NCI-H345 treated with DMSO at 0.1 percent for 48 hours (cell line): ENCODE results near the gene CNN2.

Source experiments
- DNase-seq: peaks from one replicate; lab custom pipeline; 2025; ENCODE audit not compliant: unreplicated experiment; lab: John Stamatoyannopoulos, UW

The CNN2 gene

DNA sequence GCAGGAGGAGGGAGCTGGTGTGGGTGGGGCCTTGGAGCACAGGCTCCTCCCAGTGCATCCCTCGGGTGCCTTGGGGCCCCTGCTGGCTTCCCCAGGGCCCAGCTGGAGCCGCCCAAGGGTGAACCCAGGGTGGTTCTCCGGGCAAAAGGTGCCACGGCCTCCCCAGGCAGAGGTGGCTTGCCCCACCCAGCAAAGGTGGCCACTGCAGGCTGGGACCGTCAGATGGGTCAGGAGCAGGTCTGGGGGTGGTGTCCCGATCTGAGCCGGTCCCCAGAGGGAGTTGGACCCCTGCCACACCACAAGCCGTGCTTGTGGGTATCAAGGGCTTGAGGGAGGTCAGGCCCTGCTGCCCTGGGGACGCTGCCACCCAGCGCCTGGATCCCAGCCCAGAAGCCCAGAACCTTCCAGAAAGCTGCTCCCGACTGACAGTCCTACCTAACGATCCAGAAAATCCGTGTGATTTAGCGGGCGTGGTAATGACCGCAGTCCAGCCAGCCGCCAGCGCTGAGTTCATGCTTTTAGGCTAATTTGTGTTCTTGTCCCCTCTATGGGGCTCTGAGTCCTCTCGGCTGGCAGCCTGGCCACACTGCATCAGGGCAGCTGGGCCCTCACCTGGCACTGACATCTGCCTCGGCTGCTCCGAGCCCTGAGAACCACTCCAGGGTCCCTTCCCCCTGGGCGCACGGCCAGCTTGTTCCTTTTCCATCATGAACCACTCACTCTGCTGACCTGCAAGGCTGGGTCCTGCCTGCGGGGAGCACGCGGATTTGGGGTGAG is 31.2 kb upstream of the CNN2 start:
- DNase-seq, result no peak

DNA sequence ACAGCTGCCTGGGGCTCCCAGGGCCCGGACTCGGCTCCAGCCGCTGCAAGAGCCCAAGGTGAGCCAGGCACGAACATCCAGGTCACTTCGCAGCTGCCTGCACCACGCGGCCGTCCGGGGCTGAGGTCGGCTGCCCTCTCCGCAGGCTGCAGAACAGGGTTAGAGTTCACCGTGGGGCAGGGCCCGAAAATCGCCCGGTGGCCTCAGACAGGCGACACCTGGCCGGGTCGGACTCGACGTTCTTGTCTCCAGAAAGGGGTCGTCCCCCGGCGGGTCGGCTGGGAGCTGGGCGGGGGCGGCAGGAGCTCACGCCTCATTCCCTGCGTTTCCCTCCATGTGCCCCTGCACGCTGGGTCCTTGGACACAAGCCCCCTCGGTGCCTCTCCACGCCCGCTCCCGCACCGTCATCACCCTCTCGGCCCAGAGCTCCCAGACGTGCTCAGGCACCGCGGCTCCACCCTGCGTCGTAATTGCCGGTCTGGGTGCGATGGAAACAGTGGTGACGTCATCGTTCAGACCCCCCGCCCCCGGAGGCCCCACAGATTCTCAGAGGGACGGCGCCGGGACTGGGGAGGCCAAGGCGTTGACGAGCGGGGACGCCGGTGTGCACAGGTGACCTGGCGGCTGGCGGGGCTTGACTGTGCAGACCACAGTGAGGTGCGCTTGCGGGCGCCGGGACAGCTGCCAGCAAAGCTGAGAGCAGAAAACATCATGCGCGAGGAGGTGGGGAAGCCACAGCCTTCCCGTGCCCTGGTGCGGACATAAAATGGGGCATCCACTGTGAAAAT is 30.2 kb upstream of the CNN2 start:
- no peak for DNase-seq

DNA sequence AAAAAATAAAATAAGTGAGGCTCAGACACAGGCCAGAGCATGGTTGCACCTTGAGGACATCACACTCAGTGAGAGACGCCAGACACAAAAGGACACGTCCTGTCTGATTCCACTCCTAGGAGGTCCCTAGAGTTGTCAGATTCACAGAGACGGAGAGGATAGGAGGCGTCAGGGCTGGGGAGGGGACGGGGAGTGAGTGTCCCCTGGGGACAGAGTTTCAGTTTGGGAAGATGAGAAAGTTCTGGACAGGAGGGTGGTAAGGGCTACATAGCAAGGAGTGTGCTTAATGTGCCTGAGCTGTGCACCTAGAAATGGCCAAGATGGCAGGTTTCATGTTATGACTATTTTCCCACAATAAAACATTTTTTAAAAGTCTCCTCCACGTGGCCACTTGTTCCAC is 28.3 kb upstream of the CNN2 start:
- DNase-seq, result no peak

DNA sequence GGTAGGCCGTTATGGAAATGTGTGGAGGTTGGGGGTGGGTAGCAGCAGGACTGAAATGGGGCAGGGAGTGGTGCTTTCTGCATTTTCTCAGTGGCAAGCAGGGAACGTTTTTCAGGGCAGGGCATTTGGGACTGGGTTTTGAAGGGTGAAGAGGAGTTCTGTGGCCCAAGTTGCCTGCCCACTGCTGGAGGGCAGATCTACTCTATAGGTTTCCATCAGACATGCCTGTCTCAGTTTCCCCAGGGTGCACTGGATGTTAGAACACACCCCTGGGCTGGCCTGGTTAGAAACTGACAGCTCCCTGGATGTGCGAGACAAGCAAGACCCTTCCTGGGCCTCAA is 27.1 kb upstream of the CNN2 start:
- DNase-seq, result no peak

DNA sequence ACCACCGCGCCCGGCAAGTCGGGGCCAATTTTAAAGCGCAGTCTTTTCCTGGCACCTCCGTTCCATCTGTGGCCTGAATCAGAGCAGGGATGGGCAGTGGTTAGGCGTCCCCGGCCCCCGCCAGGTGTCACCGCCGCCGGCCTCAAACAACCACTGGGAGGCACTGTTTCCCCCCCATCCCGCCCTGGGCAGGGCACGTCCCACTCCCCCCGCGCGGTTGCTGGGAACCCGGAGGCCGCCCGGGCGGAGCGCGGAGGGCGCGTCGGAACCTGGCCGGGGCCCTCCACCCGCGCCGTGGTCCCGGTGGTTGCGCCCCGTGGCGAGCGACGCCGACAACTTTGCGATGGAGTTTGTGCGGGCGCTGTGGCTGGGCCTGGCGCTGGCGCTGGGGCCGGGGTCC is 26.3 kb upstream of the CNN2 start, which contains the start of gene GRIN3B:
Gene GRIN3B (plus strand): TSS at position 325 of the 400 bp plus-strand sequence. CDS start 19 bp downstream, at position 344.
- DNase-seq, result no peak

DNA sequence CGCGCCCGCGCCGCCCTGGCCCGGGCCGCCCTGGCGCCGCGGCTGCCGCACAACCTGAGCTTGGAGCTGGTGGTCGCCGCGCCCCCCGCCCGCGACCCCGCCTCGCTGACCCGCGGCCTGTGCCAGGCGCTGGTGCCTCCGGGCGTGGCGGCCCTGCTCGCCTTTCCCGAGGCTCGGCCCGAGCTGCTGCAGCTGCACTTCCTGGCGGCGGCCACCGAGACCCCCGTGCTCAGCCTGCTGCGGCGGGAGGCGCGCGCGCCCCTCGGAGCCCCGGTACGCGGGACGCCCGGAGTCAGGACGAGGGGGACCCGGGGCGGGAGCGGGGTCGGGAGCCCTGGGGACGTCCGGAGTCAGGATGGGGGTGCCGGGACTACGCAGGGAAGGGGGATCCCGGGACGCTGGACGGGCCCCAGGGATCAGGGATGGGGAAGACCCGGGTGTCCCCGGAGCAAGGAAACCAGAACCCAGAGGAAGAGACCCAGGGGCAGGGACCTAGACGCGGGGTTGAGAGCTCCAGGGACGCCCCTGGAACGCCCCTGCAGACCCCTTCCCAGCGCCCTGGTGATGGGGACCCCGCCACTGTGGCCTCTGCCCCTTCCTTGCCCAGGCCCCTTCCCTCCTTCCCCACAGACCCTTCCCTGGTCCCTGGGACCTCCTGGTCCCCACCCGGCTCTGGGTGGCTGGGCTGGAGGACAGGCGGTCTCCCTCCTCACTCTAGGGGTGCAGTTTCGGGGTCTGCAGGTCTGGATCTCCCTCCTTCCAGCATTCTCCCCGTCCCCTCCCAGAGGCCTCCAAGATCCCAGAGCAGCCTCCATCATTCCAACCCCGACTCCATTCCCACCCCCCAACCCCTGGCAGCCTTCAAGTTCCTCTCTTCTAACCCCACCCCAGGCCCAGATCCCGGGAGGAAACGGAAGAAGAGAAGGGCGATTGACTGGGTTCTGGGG is 25.5 kb upstream of the CNN2 start:
- DNase-seq, result no peak

DNA sequence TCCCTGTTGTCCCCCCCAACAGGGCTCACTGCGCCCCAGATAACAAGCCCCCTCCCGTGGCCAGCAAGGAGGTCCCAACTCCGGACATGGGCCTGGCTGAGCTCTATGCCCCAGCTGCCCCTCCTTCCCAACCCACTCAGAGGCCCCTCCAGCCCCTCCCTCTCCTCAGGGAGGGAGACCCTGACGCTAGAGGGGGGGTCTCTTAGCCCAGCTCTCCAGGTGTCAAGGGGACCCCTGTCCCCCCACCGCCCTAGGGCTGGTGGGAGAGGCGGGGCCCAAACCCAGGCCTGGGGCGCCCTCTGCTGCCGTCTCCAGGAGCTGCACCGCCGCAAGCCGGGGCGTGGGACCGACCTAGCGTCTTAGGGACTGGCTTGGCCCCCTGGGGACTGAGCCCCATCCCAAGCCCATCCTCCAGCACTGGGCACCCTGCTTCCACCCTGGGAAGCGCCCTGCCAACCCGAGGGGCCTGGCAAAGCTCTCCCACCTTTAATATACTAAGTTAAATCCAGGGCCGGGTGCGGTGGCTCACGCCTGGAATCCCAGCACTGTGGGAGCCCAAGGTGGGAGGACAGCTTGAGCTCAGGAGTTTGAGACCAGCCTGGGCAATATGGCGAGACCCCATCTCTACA is 24.8 kb upstream of the CNN2 start:
- DNase-seq, result no peak

DNA sequence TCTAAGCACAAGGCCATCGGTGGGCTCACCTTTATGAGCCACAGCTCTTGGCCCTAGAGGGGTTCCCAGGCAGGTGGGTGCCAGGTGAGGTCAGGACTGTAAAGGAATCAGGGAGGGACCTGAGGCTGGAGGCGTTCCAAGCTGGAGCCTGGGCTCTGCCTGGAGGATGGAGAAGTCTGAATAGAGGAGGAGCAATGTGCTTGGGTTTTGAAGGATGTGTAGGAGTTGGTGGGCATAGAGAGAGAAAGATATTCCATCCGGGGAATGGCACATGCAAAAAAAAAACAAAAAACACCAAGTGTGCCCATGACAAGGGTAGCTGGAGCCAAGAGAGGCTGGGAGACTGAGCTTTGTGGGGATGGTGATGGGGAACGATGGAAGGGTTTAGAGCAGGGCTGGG is 23.8 kb upstream of the CNN2 start:
- no peak for DNase-seq

DNA sequence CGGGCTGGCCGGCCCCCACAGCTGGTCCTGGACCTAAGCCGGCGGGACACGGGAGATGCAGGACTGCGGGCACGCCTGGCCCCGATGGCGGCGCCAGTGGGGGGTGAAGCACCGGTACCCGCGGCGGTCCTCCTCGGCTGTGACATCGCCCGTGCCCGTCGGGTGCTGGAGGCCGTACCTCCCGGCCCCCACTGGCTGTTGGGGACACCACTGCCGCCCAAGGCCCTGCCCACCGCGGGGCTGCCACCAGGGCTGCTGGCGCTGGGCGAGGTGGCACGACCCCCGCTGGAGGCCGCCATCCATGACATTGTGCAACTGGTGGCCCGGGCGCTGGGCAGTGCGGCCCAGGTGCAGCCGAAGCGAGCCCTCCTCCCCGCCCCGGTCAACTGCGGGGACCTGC is 23.1 kb upstream of the CNN2 start:
- no peak for DNase-seq

DNA sequence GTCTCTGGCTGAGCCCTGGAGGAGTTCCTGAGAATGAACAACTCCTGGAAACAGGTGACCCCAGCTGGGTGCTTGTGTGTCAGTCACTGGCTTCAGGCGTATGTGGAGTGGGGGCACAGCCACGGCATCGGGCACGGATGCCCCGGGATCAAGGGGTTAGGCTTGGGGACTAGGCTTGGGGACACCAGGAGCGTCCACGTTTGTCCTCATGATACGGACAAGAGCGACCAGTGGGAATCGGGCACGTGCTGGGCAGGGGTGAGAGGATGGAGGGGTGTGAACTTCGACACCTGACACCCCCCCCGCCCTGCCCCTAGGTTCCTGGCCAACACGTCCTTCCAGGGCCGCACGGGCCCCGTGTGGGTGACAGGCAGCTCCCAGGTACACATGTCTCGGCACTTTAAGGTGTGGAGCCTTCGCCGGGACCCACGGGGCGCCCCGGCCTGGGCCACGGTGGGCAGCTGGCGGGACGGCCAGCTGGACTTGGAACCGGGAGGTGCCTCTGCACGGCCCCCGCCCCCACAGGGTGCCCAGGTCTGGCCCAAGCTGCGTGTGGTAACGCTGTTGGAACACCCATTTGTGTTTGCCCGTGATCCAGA is 22.1 kb upstream of the CNN2 start:
- no peak for DNase-seq

DNA sequence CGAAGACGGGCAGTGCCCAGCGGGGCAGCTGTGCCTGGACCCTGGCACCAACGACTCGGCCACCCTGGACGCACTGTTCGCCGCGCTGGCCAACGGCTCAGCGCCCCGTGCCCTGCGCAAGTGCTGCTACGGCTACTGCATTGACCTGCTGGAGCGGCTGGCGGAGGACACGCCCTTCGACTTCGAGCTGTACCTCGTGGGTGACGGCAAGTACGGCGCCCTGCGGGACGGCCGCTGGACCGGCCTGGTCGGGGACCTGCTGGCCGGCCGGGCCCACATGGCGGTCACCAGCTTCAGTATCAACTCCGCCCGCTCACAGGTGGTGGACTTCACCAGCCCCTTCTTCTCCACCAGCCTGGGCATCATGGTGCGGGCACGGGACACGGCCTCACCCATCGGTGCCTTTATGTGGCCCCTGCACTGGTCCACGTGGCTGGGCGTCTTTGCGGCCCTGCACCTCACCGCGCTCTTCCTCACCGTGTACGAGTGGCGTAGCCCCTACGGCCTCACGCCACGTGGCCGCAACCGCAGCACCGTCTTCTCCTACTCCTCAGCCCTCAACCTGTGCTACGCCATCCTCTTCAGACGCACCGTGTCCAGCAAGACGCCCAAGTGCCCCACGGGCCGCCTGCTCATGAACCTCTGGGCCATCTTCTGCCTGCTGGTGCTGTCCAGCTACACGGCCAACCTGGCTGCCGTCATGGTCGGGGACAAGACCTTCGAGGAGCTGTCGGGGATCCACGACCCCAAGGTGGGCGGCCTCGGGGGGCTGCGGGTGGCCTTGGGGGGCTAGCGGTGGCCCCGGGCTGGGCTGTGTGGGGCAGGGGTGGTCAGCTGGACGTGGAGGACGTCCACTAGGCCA is 21.4 kb upstream of the CNN2 start:
- DNase-seq, result no peak

DNA sequence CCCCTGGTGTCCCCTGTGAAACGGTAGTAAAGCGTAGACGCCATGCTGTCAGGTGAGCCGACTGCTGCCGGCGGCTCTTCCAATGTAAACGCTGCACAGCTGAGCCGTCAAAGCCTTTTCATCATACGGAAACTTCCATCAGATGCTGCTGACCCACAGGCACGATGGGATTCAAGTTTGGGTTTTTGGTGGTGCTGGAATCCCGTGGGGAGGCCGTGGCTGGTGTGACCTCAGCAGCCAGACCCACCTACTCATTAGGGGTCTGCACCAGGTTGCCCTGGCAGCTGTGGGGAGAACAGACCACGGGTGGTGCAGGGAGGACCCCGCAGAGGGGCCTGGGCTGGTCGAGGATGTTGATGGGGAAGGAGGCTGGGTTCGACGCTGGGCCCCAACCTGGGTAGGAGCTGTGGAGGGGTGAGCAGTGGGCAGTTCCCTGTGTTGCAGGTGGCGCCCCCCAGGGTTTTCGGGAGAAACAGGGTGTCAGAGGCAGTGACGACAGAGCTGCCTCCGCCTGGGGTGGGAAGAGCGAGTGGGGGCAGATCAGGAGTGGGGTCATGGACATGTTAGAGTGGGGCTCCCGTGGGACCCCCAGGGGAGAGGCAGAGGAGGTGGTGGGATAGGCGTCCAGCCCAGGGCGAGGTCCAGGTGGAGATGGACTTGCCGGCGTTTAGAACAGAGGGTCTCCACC is 19.6 kb upstream of the CNN2 start:
- DNase-seq, result no peak

DNA sequence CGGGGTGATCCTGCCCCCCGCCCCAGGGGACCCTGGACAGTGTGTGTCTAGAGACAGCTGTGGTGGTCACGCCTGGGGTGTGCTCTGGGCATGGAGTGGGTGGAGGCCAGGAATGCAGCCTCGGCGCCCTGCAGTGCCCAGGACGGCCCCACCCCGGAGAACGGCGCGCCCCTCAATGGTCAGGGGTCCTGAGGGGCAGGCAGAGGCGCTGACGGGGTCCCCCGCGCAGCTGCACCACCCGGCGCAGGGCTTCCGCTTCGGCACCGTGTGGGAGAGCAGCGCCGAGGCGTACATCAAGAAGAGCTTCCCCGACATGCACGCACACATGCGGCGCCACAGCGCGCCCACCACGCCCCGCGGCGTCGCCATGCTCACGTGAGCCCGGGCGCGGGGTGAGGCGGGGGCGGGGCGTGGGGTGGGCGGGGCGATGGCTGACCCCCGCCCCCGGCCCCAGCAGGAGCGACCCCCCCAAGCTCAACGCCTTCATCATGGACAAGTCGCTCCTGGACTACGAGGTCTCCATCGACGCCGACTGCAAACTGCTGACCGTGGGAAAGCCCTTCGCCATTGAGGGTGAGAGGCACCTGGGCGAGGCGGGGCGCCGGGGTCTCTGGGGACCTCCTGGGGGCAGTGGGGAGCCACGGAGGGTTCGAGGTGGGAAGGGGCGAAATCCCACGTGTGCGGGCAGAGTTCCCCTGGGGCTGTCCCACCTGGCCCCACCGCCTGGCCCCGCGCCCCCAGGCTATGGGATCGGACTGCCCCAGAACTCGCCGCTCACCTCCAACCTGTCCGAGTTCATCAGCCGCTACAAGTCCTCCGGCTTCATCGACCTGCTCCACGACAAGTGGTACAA is 18.8 kb upstream of the CNN2 start:
- no peak for DNase-seq

DNA sequence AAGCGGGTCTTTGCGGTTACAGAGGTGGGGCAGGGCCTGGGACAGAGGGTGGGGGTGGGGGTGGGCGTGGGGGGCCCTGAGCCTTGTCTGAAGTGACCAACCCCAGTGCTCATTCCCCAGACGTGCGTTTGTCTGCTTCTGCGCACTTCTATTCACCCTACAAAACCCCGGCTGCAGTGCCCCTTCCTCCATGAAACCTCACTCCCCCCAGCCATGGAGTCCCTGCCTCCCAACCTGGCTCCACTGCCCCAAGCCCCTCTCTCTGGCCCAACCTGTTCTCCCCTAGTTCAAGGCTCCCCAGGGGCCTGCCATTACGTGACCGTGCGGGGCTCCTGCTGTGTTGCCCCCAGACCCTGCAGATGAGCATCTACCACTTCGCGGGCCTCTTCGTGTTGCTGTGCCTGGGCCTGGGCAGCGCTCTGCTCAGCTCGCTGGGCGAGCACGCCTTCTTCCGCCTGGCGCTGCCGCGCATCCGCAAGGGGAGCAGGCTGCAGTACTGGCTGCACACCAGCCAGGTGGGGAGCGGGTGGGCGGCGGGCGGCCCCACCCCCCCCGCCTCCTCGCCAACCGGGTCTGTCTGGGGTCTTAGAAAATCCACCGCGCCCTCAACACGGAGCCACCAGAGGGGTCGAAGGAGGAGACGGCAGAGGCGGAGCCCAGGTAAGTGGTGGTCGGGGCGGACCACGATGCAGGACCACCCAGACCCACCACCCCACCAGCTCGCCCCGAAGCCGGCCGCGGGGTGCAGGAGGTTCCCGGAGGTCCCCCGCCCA is 18.0 kb upstream of the CNN2 start:
- DNase-seq, result no peak

DNA sequence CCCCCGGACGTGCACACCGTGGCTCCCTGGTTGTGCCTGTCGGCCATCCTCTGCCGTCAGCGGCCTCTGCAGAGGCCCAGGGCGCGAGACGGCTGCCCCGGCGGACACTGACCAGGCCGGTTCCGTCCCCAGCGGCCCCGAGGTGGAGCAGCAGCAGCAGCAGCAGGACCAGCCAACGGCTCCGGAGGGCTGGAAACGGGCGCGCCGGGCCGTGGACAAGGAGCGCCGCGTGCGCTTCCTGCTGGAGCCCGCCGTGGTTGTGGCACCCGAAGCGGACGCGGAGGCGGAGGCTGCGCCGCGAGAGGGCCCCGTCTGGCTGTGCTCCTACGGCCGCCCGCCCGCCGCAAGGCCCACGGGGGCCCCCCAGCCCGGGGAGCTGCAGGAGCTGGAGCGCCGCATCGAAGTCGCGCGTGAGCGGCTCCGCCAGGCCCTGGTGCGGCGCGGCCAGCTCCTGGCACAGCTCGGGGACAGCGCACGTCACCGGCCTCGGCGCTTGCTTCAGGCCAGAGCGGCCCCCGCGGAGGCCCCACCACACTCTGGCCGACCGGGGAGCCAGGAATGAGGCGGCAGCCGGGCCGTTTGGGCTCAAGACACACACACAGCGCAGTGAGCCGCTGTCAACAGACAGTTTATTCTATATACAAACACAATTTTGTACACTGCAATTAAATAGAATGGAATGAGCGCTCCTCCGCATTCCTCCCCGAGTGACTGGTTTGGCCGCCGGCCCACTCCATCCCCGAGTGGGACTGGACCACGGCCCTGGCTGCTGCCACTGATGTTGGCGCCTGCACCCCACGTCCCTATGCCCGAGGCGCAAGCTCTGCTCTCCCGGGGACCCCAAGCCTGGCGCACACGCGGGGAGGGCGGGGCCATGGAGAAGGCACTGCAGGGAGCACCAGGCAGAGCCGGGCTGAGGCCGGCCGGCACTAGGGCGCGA is 17.1 kb upstream of the CNN2 start:
- no peak for DNase-seq

DNA sequence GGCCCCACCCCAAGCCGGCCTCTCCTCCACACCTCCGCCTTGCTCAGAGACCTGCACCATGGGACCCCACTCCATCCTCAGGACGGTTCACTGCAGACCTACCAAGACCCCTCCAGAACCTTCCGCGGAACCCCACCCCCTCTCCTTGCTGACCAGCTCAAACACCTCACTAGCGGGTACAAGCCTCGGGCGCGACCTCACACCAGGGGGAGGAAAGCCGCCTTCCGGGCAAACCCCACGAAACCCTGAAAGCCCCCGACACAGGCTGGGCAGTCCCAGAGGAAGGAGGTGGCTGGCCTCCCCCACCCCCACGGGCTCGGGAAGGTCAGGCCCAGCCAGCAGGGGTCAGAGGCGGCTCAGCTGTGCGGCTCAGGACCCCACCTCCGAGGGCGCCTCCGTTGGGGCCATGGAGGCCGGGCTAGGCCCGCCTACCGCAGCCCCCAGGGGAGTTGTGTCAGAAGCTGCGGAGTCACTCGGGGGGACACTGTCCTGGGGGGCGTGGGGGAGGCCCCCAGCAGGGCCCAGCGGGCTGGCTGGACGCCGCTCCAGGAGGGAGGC is 16.3 kb upstream of the CNN2 start:
- no peak for DNase-seq
